Skin of body (tissue), 2 donors: ENCODE data around the gene SH3D21. TPM values are rescaled to one million over a fixed set of nuclear protein-coding genes. Genes with fewer than 3 reads are reported as not detected.

ENCODE experiments used
- DNase-seq: peaks from one replicate; lab custom pipeline; 2025; lab: John Stamatoyannopoulos, UW
- total RNA-seq: library from RNA; depleted of rRNA; stranded (reverse); fragments of >200 nt; gene quantifications from one replicate; pipeline ENCODE4 v1.2.3, GENCODE V29; 2014

The SH3D21 gene
- total RNA-seq, 1 donor from 2014 or later = 16.9 TPM

- no peak for DNase-seq
Measured at GRCh38 chr1:36358514-36359084, 52.4 kb downstream of the SH3D21 start.

- DNase-seq = no peak
Measured at GRCh38 chr1:36359383-36359782, 53.2 kb downstream of the SH3D21 start.

GRCh38 chr1:36359911-36360550 is 53.9 kb downstream of the SH3D21 start:
- DNase-seq = no peak

GRCh38 chr1:36365381-36365780 is 59.2 kb downstream of the SH3D21 start:
- DNase-seq = peak; percentile 53

GRCh38 chr1:36366091-36366661 is 60.0 kb downstream of the SH3D21 start:
- DNase-seq = peak; percentile 96

GRCh38 chr1:36367066-36367465 is 60.9 kb downstream of the SH3D21 start:
- no peak for DNase-seq

- DNase-seq = no peak
Measured at GRCh38 chr1:36367798-36368197, 61.6 kb downstream of the SH3D21 start.

GRCh38 chr1:36369061-36369861 is 63.1 kb downstream of the SH3D21 start:
- DNase-seq = peak; percentile 33

Other genes starting within 250 kb of the SH3D21 start
- 0.39 TPM for gene TEKT2, start 222.3 kb upstream of the SH3D21 start, total RNA-seq
- 17.8 TPM for gene ADPRS, start 217.5 kb upstream of the SH3D21 start, total RNA-seq
- gene COL8A2, start 181.1 kb upstream of the SH3D21 start, total RNA-seq = 10.7 TPM
- gene TRAPPC3, start 156.9 kb upstream of the SH3D21 start, total RNA-seq = 35.7 TPM
- 49.6 TPM for gene MAP7D1, start 150.2 kb upstream of the SH3D21 start, total RNA-seq
- 77.5 TPM for gene THRAP3, start 81.9 kb upstream of the SH3D21 start, total RNA-seq
- gene EVA1B, start 17.3 kb downstream of the SH3D21 start, total RNA-seq = 26.4 TPM
- 17.9 TPM for gene STK40, start 79.6 kb downstream of the SH3D21 start, total RNA-seq
- 7.3 TPM for gene LSM10, start 91.5 kb downstream of the SH3D21 start, total RNA-seq
- gene OSCP1, start 144.1 kb downstream of the SH3D21 start, total RNA-seq = 10.4 TPM
- gene MRPS15, start 158.0 kb downstream of the SH3D21 start, total RNA-seq = 33.2 TPM
- gene CSF3R, start 176.5 kb downstream of the SH3D21 start, total RNA-seq = 21.7 TPM